ENCODE measurements around the gene PBRM1.

- no peak for TF ChIP-seq MAX (IDR thresholded peaks at IDR 0.05)
- no peak for TF ChIP-seq ZNF274 (IDR thresholded peaks at IDR 0.05; ENCODE audit: low read depth, low read length)
- no peak for TF ChIP-seq CTCF (IDR thresholded peaks at IDR 0.05 in 2 of 3, conservative IDR thresholded peaks at IDR 0.05 in 1 of 3; ENCODE audit: borderline replicate concordance in 1 of 3, insufficient read depth in 1 of 3, low read depth in 2 of 3, low read length in 2 of 3)
These were observed 139.4 kb downstream of the PBRM1 start for GRCh38 chr3:52546111-52546901.

Data from HCT116 (cell line).